H1 (cell line): Measurements from ENCODE around the gene EPG5. TPM values are rescaled to one million over a fixed set of nuclear protein-coding genes. Genes with fewer than 3 reads are reported as not detected.

Source experiments
- CTCF ChIA-PET: fragments of 300-600 bp; sonication (Branson Sonifier 250); formaldehyde crosslinking; loops from one replicate; lab custom pipeline; 2021; ENCODE audit not compliant: partially characterized antibody; lab: Charles Lee
- POLR2A ChIA-PET: fragments of 300-600 bp; sonication (Branson Sonifier 250); formaldehyde crosslinking; loops from one replicate; lab custom pipeline; 2021; ENCODE audit warnings: inconsistent platforms; ENCODE audit not compliant: partially characterized antibody; lab: Charles Lee
- DNase-seq, 2 experiments: peaks; one replicate each; pipeline versions ENCODE4 v3.0.0 to v3.0.0-alpha.2; 2010 to 2022; ENCODE audit warnings: low spot score in 2 of 2, low read depth in 1 of 2, mixed read lengths in 1 of 2
- FAIRE-seq: peaks from 2 replicates; lab custom pipeline; 2011; peaks lifted over from hg19 to GRCh38; lab: Jason Lieb, UNC
- H2AFZ ChIP-seq: 2 replicates; pipeline ENCODE4 v1.8.1; 2012; ENCODE audit warnings: low read length, inconsistent platforms
- H2AK5ac ChIP-seq: 2 replicates; pipeline ENCODE4 v1.6.1; 2013; ENCODE audit warnings: low read depth, low read length
- H2BK120ac ChIP-seq: replicated peaks from 2 replicates; pipeline ENCODE3; 2013; ENCODE audit warnings: low read depth, low read length, inconsistent platforms
- H2BK12ac ChIP-seq: 2 replicates; pipeline ENCODE4 v1.6.1; 2013; ENCODE audit warnings: low read depth, low read length
- H2BK15ac ChIP-seq: 2 replicates; pipeline ENCODE4 v1.6.1; 2013; ENCODE audit warnings: low read length
- H2BK20ac ChIP-seq: 2 replicates; pipeline ENCODE4 v1.6.1; 2013; ENCODE audit warnings: low read length
- H2BK5ac ChIP-seq: 2 replicates; pipeline ENCODE4 v1.6.1; 2013; ENCODE audit warnings: low read depth, low read length
- H3K14ac ChIP-seq: 2 replicates; pipeline ENCODE4 v1.6.1; 2013; ENCODE audit warnings: inconsistent platforms; ENCODE audit not compliant: insufficient read length
- H3K18ac ChIP-seq: 2 replicates; pipeline ENCODE4 v1.6.1; 2013; ENCODE audit warnings: low read length; ENCODE audit errors: extremely low read depth
- H3K23ac ChIP-seq: 2 replicates; pipeline ENCODE4 v1.6.1; 2013; ENCODE audit warnings: inconsistent platforms; ENCODE audit not compliant: insufficient read length
- H3K23me2 ChIP-seq: 2 replicates; pipeline ENCODE4 v1.6.1; 2013; ENCODE audit warnings: low read depth, low read length
- H3K27ac ChIP-seq: 2 replicates; pipeline ENCODE4 v1.6.1; 2011; ENCODE audit warnings: low read depth, low read length, inconsistent platforms
- H3K27me3 ChIP-seq, 4 experiments: replicated peaks in 1 of 4; 1 replicate in 1 of 4; 2 replicates in 3 of 4; pipeline versions ENCODE4 v1.6.1 to v1.8.1; 2011 to 2013; ENCODE audit warnings: low read length in 3 of 4, mild to moderate bottlenecking in 3 of 4, inconsistent platforms in 2 of 4, mixed read lengths in 2 of 4, moderate library complexity in 1 of 4; ENCODE audit not compliant: control insufficient read depth in 3 of 4, insufficient read depth in 3 of 4; ENCODE audit errors: extremely low read depth in 1 of 4
- H3K36me3 ChIP-seq, 4 experiments: 2 replicates each; pipeline versions ENCODE4 v1.6.1 to v1.8.1; 2011 to 2013; ENCODE audit warnings: mild to moderate bottlenecking in 4 of 4, low read length in 3 of 4, moderate library complexity in 2 of 4, control low read depth in 1 of 4, inconsistent platforms in 1 of 4; ENCODE audit not compliant: insufficient read depth in 4 of 4, control insufficient read depth in 2 of 4
- H3K4ac ChIP-seq: replicated peaks from 2 replicates; pipeline ENCODE3; 2013; ENCODE audit warnings: low read length, low read depth, mixed read lengths, inconsistent platforms; ENCODE audit not compliant: insufficient read length
- H3K4me1 ChIP-seq, 4 experiments: replicated peaks in 1 of 4; 1 replicate in 1 of 4; 2 replicates in 3 of 4; pipeline versions ENCODE4 v1.6.1 to v1.8.1; 2011 to 2013; ENCODE audit warnings: low read length in 3 of 4, inconsistent platforms in 2 of 4, mixed read lengths in 1 of 4; ENCODE audit not compliant: insufficient read depth in 4 of 4, control insufficient read depth in 3 of 4
- H3K4me2 ChIP-seq, 2 experiments: 2 replicates each; pipeline versions ENCODE4 v1.6.1 to v1.8.1; 2011 to 2013; ENCODE audit warnings: low read depth in 2 of 2, low read length in 2 of 2, control low read depth in 1 of 2, inconsistent platforms in 1 of 2, mild to moderate bottlenecking in 1 of 2; ENCODE audit not compliant: insufficient read depth in 1 of 2
- H3K4me3 ChIP-seq, 4 experiments: fragments of 200-600, 300-600 bp in 1 of 4; sonication (generic), shearing (Covaris generic), sonication (Bioruptor Twin) in 1 of 4; 2 replicates each; pipeline versions ENCODE4 v1.5.1 to v1.8.1; 2011 to 2016; ENCODE audit warnings: low read length in 4 of 4, low read depth in 3 of 4, control low read depth in 2 of 4, inconsistent platforms in 2 of 4, mild to moderate bottlenecking in 2 of 4, mixed read lengths in 1 of 4, moderate library complexity in 1 of 4; ENCODE audit not compliant: insufficient read depth in 2 of 4; ENCODE audit errors: extremely low read depth in 1 of 4
- H3K56ac ChIP-seq: replicated peaks from 2 replicates; pipeline ENCODE3; 2013; ENCODE audit warnings: low read depth, mild to moderate bottlenecking, mixed read lengths, low read length, inconsistent platforms; ENCODE audit not compliant: insufficient read length
- H3K79me1 ChIP-seq: 2 replicates; pipeline ENCODE4 v1.6.1; 2013; ENCODE audit warnings: low read depth, low read length, control low read depth
- H3K79me2 ChIP-seq, 2 experiments: 2 replicates each; pipeline versions ENCODE4 v1.6.1 to v1.8.1; 2012 to 2013; ENCODE audit warnings: low read length in 2 of 2, mild to moderate bottlenecking in 2 of 2, inconsistent platforms in 1 of 2; ENCODE audit not compliant: insufficient read depth in 2 of 2, control insufficient read depth in 1 of 2
- H3K9ac ChIP-seq, 4 experiments: replicated peaks in 1 of 4; 1 replicate in 1 of 4; 2 replicates in 3 of 4; pipeline versions ENCODE4 v1.6.1 to v1.8.1; 2011 to 2013; ENCODE audit warnings: low read depth in 3 of 4, low read length in 3 of 4, control low read depth in 2 of 4, mild to moderate bottlenecking in 2 of 4, moderate library complexity in 2 of 4, inconsistent platforms in 1 of 4; ENCODE audit errors: extremely low read depth in 1 of 4
- H3K9me3 ChIP-seq, 2 experiments: 2 replicates each; pipeline versions ENCODE4 v1.6.1 to v1.8.1; 2012 to 2013; ENCODE audit warnings: mild to moderate bottlenecking in 2 of 2, moderate library complexity in 2 of 2, control low read depth in 1 of 2, inconsistent platforms in 1 of 2, low read depth in 1 of 2, low read length in 1 of 2, mixed read lengths in 1 of 2; ENCODE audit not compliant: insufficient read depth in 2 of 2
- H4K20me1 ChIP-seq, 2 experiments: replicated peaks in 1 of 2; 2 replicates each; pipeline versions ENCODE3 to v1.8.1; 2011 to 2013; ENCODE audit warnings: inconsistent platforms in 2 of 2, low read length in 2 of 2, mild to moderate bottlenecking in 1 of 2; ENCODE audit not compliant: insufficient read depth in 2 of 2, control insufficient read depth in 1 of 2
- H4K5ac ChIP-seq: 2 replicates; pipeline ENCODE4 v1.6.1; 2013; ENCODE audit warnings: low read length, low read depth, mixed read lengths, inconsistent platforms; ENCODE audit not compliant: insufficient read length
- H4K8ac ChIP-seq: 2 replicates; pipeline ENCODE4 v1.8.0; 2013; ENCODE audit warnings: mild to moderate bottlenecking, moderate library complexity, low read length, inconsistent platforms; ENCODE audit not compliant: insufficient read depth; ENCODE audit errors: extremely low read depth
- H4K91ac ChIP-seq: replicated peaks from 2 replicates; pipeline ENCODE3; 2013; ENCODE audit warnings: low read length, mixed read lengths, inconsistent platforms; ENCODE audit not compliant: insufficient read length
- WGBS, 2 experiments: shearing (Covaris generic) in 1 of 2; methylation state at CpG; one replicate each; pipeline versions ENCODE4 v1.1.6 to v1.1.7; 2013 to 2015; ENCODE audit warnings: low lambda C conversion rate in 2 of 2, mixed read lengths in 2 of 2, inconsistent platforms in 1 of 2, low coverage in 1 of 2, missing lambda C conversion rate in 1 of 2; ENCODE audit not compliant: insufficient replicate concordance in 2 of 2, insufficient coverage in 1 of 2, insufficient read length in 1 of 2; ENCODE audit errors: extremely low coverage in 1 of 2, missing lambda C conversion rate in 1 of 2; 5-methylcytosine and 5-hydroxymethylcytosine counted together
- polyA plus RNA-seq, 7 experiments: library from polyadenylated mRNA; depleted of rRNA in 3 of 7; stranded (reverse) in 5 of 7; unstranded in 2 of 7; fragments of >200 nt in 5 of 7; fragments of 200-250 nt in 2 of 7; gene quantifications; 1 replicate in 5 of 7; 2 replicates in 1 of 7; 4 replicates in 1 of 7; pipeline versions ENCODE4 v1.2.1 to v1.2.3, GENCODE V29; 2011 to 2013; ENCODE audit warnings: missing spikeins in 2 of 7, mixed read lengths in 2 of 7
- total RNA-seq: library from RNA; stranded (reverse); fragmentation: NEBNext Ultra II Directional; extraction: Animal tissue kit (Norgen Biotek cat#: 25700); gene quantifications from 2 replicates; pipeline ENCODE4 v1.2.1, GENCODE V29; 2021

The EPG5 gene
- total and polyA plus RNA-seq, 2 of the 8 experiments (the other 6 are each of a cell fraction or from before 2014, with no cell fraction given): 14.1 to 18.3 TPM

DNA sequence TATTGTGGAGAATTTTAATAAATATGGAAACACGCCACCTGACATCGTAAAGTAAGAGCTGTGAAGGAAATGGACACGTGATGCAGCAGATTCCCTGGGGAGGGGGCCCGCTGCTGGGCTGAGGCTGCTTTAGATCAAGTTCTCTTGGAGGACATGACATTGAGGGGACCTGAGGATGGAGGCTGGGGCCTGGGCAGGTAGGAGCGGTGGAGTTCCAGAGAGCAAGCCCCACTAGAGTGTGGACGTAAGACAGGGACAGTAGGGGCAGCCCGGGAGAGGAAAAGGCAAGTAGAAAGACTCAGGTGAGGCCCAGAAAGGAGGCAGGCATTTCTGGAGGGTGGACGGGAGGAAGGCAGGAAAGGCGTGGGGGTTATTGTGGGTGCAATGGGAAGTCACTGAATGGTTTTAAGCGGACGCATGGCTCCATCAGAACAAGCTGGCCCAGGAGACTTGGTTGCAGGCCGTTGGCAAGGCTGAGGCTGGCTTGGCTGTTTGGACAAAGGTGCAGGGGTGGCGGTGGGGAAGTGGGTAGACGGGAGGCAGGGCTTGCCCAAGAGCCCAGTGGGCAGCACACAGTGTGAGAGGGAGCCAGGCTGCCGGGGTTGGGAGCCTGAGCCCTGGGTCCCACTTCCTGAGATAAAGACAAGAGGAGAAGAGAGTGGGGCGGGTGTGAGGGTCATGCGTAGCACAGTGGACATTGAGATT lies 125.9 kb downstream of the EPG5 start:
- Histone ChIP-seq H3K14ac (no peak overlapping the region), H3K9me3 (no peaks in the 10 kb centered on the region), H3K4me2 (no peak overlapping the region), H2BK120ac (no peak overlapping the region), H3K23ac (no peak overlapping the region), H3K4ac (no peak overlapping the region), H3K79me1 (no peaks in the 10 kb centered on the region), H3K36me3 (no peaks in the 10 kb centered on the region), H4K8ac (no peak overlapping the region), H4K91ac (no peak overlapping the region), H4K20me1 (no peaks in the 10 kb centered on the region), H3K27ac (no peak overlapping the region), H3K56ac (no peak overlapping the region), H2AFZ (no peak overlapping the region), H3K9ac (no peak overlapping the region), H3K27me3 (peaks cover 8 to 29% (median 23%) of the 10 kb centered on the region in 4 experiments), H2AK5ac (no peak overlapping the region), H3K23me2 (peaks cover 4% of the 10 kb centered on the region; the same call in 1 of the 2 replicates), H3K18ac (no peak overlapping the region), H2BK12ac (no peak overlapping the region), H2BK5ac (no peak overlapping the region), H3K4me1 (peaks cover 6 to 19% (median 10%) of the 10 kb centered on the region in 4 experiments), H4K5ac (no peak overlapping the region), H3K79me2 (no peaks in the 10 kb centered on the region), H2BK20ac (no peak overlapping the region), H2BK15ac (no peak overlapping the region), H3K4me3 (no peak overlapping the region)
- ChIA-PET CTCF (interaction anchor here (1.8 to 4.4 kb wide), 3 partner anchors 8 to 39 kb away, joined by 3 to 33 read pairs (median 32); no protein-coding TSS in a partner anchor), POLR2A (no interaction called here)
- no peak for DNase-seq
- WGBS, 2 experiments: 78% methylated on average over 17 of the region's 17 CpGs; no CpG with 5 or more reads in 1 of the 2 experiments
- FAIRE-seq: no peak
